Smooth muscle cell of the brain vasculature (primary cell): ENCODE data around the gene C1QTNF12.

Source experiments
- DNase-seq: peaks from one replicate; pipeline ENCODE4 v3.0.0-alpha.2; 2012; ENCODE audit warnings: low read depth, low spot score

Gene C1QTNF12

GRCh38 chr1:1213345-1214265 is 32.9 kb downstream of the C1QTNF12 start, which contains the start of gene TNFRSF4:
Gene TNFRSF4 (minus strand): TSS chr1:1214153. CDS start chr1:1214127, 26 bp downstream.
- no peak for DNase-seq

DNA sequence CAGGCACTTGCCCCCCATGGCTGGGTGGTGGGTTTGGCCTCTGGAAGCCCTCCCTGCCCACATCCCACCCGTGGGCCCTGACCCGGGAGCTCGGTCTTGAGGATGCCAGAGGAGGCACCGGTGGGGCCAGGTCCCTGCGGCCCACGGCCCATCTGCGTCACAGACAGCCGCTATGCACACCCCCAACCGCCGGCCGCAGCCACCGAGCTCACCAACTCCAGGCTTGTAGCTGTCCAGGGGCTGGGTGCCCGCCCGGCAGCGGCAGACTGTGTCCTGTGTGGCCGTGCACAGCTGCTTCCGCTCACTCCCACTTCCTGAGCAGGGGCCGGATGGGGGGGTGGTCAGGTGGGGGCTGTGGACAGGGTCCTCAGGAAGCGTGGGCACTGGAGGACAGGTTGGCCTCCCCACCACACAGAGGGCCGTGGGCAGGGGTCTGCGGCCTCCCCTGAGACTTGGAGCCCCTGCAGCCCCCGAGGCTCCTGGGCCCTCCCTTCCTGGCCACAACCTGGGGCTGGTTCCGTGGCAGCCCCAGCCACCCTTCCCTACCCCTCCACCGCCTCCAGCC is 33.7 kb downstream of the C1QTNF12 start:
- no peak for DNase-seq

DNA sequence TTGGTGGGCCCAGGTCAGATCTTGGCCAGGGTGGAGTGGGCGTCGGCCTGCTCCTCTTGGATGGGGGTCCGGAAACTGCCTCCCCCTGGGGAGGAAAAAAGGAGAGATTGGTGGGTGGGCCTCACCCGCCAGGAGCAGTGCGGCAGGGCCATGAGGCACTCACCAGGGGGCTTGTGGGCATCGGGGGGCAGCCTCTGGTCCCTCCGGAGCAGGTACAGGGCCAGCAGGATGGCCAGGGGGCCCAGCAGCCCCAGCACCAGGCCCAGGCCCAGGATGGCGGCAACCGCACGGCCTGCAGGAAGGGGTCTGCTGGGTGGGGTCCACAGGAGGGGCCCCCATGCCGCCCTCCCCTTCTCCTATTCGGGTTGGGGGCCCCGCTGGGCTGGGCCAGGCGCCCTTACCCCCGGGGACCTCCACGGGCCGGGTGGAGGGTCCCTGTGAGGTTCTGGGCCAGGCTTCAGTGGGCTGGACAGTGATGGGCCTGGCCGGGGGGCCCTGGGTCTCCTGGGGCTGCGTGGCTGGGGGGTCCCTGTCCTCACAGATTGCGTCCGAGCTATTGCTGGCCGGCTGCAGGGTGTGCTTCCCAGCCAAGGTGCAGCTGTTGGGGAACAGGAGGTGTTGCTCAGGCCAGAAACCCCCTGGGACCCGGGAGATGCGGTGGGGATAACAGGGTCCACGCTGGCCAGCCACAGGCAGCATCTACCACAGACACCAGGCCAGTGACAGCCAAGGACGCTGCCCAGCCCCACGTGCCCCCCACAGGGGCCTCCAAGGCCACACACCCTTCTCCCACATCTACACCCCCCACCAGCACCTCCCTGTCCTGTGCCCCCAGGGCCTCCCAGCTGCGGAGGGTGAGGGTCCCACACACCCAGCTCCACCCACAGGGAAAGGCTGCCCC is 34.7 kb downstream of the C1QTNF12 start:
- DNase-seq, result no peak

DNA sequence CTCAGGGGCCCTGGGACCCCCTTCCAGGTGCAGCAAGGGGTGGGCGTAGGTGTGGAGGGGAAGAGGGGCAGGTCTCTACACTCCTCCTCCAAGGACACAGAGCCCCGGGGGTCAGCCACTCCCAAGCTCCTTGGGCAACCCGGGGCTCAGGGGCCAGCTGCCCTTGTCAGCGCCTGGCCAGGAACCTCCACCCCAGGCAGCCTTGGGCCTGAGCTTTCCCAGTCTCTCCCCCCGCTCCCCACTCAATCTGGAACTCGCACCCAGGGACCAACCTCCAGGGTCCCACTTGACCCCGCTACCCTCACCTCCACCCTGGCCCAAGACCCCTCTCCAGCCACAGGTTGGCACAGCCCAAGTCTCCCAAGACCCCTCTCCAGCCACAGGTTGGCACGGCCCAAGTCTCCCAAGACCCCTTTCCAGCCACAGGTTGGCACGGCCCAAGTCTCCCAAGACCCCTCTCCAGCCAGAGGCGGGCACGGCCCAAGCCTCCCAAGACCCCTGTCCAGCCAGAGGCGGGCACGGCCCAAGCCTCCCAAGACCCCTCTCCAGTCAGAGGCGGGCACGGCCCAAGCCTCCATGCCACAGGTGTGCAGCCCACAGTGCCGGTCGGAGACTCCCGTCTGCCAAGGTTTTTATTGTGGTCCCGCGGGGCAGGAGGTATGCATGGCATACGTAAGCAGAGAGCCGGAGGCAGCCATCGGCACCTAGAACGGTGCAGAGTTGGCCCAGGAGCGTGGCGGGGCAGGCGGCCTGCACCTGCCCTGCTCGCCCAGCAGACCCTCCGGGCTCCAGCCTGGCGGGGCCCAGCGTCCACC is 35.6 kb downstream of the C1QTNF12 start:
- no peak for DNase-seq

- DNase-seq, result no peak
Observed at GRCh38 chr1:1208713-1209433, 37.6 kb downstream of the C1QTNF12 start.

DNA sequence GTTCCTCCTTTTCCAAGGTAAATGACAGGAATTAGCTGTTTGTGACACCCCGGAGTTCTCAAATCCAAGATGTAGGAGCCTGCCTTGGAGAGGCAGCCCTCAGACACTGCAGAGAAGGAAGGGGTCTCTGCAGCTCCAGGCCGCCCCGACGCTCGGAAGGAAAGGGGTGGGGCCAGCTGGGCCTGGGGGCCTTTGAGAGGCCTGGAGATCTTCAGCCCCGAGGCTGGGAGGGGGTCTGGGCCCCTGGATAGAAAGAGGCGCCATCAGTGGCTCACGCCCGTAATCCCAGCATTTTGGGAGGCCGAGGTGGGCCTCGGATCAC is 39.0 kb downstream of the C1QTNF12 start:
- DNase-seq, result no peak

- no peak for DNase-seq
Observed at GRCh38 chr1:1206966-1207531, 39.5 kb downstream of the C1QTNF12 start.

GRCh38 chr1:1206376-1206965 is 40.1 kb downstream of the C1QTNF12 start, which contains the start of gene TNFRSF18:
Gene TNFRSF18 (minus strand): TSS chr1:1206592. CDS start chr1:1206571, 21 bp downstream.
- no peak for DNase-seq

DNA sequence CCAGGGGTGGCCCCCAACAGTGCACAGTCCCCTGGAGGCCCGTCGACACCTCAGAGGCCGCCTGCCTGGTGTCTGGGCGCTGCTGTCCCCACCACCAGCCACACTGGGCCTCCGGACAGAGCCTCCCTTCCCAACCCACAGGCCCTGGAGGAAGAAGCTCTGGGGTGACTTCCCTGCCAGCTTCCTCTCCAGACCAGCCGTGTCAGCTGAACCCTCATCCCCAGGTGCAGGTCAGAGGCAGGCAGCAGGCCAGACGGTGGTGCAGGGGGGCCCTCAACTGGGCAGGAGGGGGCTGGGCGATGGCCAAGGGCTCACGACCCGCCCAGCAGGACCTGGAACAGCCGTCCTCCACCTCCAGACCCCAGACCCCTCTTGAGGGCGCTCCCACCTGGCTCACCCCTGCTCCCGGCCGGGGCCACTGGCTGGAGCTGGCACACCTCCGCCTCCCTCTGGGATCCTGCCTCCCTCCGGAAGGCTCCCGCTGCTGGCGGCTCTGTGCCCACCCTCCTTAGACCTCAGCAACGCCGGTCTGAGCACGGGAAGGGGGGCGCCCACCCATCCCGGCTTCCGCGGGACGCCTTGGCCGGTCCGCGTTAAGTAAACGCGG is 40.6 kb downstream of the C1QTNF12 start:
- DNase-seq, result no peak

- no peak for DNase-seq
Observed at GRCh38 chr1:1204998-1205768, 41.3 kb downstream of the C1QTNF12 start.

DNA sequence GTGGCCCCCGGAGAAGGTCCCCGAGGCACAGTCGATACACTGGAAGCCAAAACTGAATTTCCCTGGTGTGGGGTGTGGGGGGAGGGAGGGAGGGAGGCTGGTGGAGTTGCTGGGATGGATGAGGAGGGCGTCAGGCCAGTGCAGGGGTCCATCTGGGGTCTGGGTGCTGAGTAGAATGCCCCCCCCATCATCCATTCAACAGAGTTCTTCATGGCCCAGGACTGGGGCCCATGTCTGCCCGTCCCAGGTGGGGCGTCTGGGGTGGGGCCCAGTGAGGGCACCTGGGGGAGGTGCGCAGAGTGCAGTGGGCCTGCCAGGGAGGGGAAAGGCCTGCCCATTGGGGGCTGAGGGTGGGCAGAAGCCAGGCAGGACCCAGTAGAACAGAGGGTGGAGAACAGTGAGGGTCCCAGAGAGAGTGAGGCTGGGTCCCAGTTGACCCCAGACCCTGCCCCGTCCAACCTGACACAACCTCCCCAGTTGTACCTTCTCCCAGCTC is 42.0 kb downstream of the C1QTNF12 start:
- DNase-seq, result no peak

GRCh38 chr1:1203561-1204424 is 42.7 kb downstream of the C1QTNF12 start:
- no peak for DNase-seq

GRCh38 chr1:1202831-1203560 is 43.5 kb downstream of the C1QTNF12 start:
- no peak for DNase-seq

- DNase-seq, result no peak
Observed at GRCh38 chr1:1200876-1201810, 45.4 kb downstream of the C1QTNF12 start.
